K562 (cell line): ENCODE data around the gene ADAP1. TPM values are rescaled to one million over a fixed set of nuclear protein-coding genes. Genes with fewer than 3 reads are reported as not detected.

Source experiments
- ATAC-seq: fragments of 200-7000 bp; cut with Tn5 transposase; 3 replicates; pipeline ENCODE4 v1.9.1; 2020; ENCODE audit warnings: moderate library complexity
- BruUV-seq: library from RNA; stranded (reverse); fragments of 400-500 nt; replicated peaks from 2 replicates; lab custom pipeline; 2021; lab: Mats Ljungman, UMichigan
- CTCF ChIA-PET: fragments of 300-600 bp; formaldehyde crosslinking; extraction: SDS; loops from one replicate; lab custom pipeline; 2021; ENCODE audit warnings: low intra/inter-chr PET ratio; lab: Yijun Ruan, JAX
- POLR2A ChIA-PET: fragments of 300-600, 350-650 bp; sonication (Branson Sonifier 250); formaldehyde crosslinking; extraction: SDS; loops from one replicate; lab custom pipeline; 2021; ENCODE audit warnings: antibody characterized with exemption, inconsistent platforms; lab: Yijun Ruan, JAX
- DNase-seq, 4 experiments: peaks; one replicate each; pipeline versions ENCODE4 v3.0.0 to v3.0.0-alpha.2; 2011 to 2018; ENCODE audit warnings: low spot score in 3 of 4, mixed read lengths in 3 of 4; ENCODE audit errors: extremely low read depth in 1 of 4
- FAIRE-seq: peaks from 2 replicates; lab custom pipeline; 2011; peaks lifted over from hg19 to GRCh38; lab: Jason Lieb, UNC
- H2AFZ ChIP-seq: 2 replicates; pipeline ENCODE4 v1.6.0; 2011; ENCODE audit warnings: low read depth, low read length, control low read depth, inconsistent platforms
- H3K27ac ChIP-seq: fragments of 200-600 bp; 3 replicates; pipeline ENCODE4 v1.8.0; 2011; ENCODE audit warnings: low read depth, mild to moderate bottlenecking, control low read depth, inconsistent platforms, low read length, moderate library complexity, mixed read lengths; ENCODE audit errors: extremely low read depth
- H3K27me3 ChIP-seq, 2 experiments: fragments of 300-600 bp in 1 of 2; 2 replicates in 1 of 2; 3 replicates in 1 of 2; pipeline versions ENCODE4 v1.6.0 to v1.8.0; 2011; ENCODE audit warnings: inconsistent platforms in 2 of 2, low read length in 2 of 2, mild to moderate bottlenecking in 1 of 2, mixed read lengths in 1 of 2, moderate library complexity in 1 of 2; ENCODE audit not compliant: control insufficient read depth in 2 of 2, insufficient read depth in 2 of 2
- H3K36me3 ChIP-seq: fragments of 300-600 bp; 3 replicates; pipeline ENCODE4 v1.8.0; 2011; ENCODE audit warnings: mild to moderate bottlenecking, low read length, inconsistent platforms; ENCODE audit not compliant: control insufficient read depth, insufficient read depth
- H3K4me1 ChIP-seq, 2 experiments: fragments of 200-600 bp in 1 of 2; replicated peaks in 1 of 2; 2 replicates in 1 of 2; 3 replicates in 1 of 2; pipeline versions ENCODE4 v1.5.1 to v1.8.0; 2011; ENCODE audit warnings: inconsistent platforms in 2 of 2, low read length in 2 of 2, mild to moderate bottlenecking in 1 of 2, mixed read lengths in 1 of 2, moderate library complexity in 1 of 2; ENCODE audit not compliant: control insufficient read depth in 2 of 2, insufficient read depth in 2 of 2
- H3K4me2 ChIP-seq: 2 replicates; pipeline ENCODE4 v1.6.1; 2011; ENCODE audit warnings: low read length, control low read depth, inconsistent platforms, mixed read lengths; ENCODE audit not compliant: insufficient read depth
- H3K4me3 ChIP-seq: fragments of 200-600 bp; sonication (generic), shearing (Covaris generic); 2 replicates; pipeline ENCODE4 v1.5.1; 2016; ENCODE audit warnings: control low read depth, inconsistent platforms
- H3K79me2 ChIP-seq: fragments of 200-600 bp; 3 replicates; pipeline ENCODE4 v1.8.0; 2011; ENCODE audit warnings: low read length, inconsistent platforms; ENCODE audit not compliant: control insufficient read depth, insufficient read depth
- H3K9ac ChIP-seq, 2 experiments: 2 replicates each; pipeline versions ENCODE4 v1.6.0 to v1.6.1; 2011; ENCODE audit warnings: low read depth in 2 of 2, low read length in 2 of 2, control low read depth in 1 of 2, inconsistent platforms in 1 of 2, mild to moderate bottlenecking in 1 of 2, mixed read lengths in 1 of 2; ENCODE audit not compliant: insufficient read depth in 1 of 2
- H3K9me1 ChIP-seq: one replicate; pipeline ENCODE4 v1.6.0; 2011; ENCODE audit warnings: inconsistent platforms, mild to moderate bottlenecking, low read length, moderate library complexity; ENCODE audit not compliant: control insufficient read depth, insufficient read depth
- H3K9me3 ChIP-seq: replicated peaks from 2 replicates; pipeline ENCODE4 v1.5.1; 2011; ENCODE audit warnings: low read depth, low read length, inconsistent platforms; ENCODE audit not compliant: control insufficient read depth, insufficient read depth
- H4K20me1 ChIP-seq: replicated peaks from 2 replicates; pipeline ENCODE4 v1.6.1; 2011; ENCODE audit warnings: low read length, inconsistent platforms, mixed read lengths; ENCODE audit not compliant: control insufficient read depth, insufficient read depth
- EGR1 ChIP-seq: fragments of 450-650 bp; conservative IDR thresholded peaks from 2 replicates; pipeline ENCODE4 v1.6.1; 2017; ENCODE audit warnings: mild to moderate bottlenecking
- FOSL1 ChIP-seq: fragments of 200-800 bp; sonication (Bioruptor generic); conservative IDR thresholded peaks from 2 replicates; pipeline ENCODE4 v1.6.1; 2016; ENCODE audit warnings: missing genetic modification characterization, missing compliant biosample characterization
- HDAC1 ChIP-seq, 2 experiments: fragments of 450-650 bp; IDR thresholded peaks; 2 replicates each; pipeline ENCODE4 v1.6.1; 2016 to 2017; ENCODE audit warnings: inconsistent platforms in 1 of 2, mild to moderate bottlenecking in 1 of 2, moderate library complexity in 1 of 2
- HNRNPH1 ChIP-seq: fragments of 200-400 bp; formaldehyde crosslinking; optimal IDR thresholded peaks from 2 replicates; pipeline ENCODE3; 2017; ENCODE audit warnings: low read depth, mild to moderate bottlenecking, low read length, moderate library complexity
- KDM5B ChIP-seq: fragments of 200-600 bp; sonication (generic); IDR thresholded peaks from 2 replicates; pipeline ENCODE4 v1.6.1; 2012; ENCODE audit warnings: low read depth, mild to moderate bottlenecking, moderate library complexity, low read length, control low read depth, inconsistent platforms; ENCODE audit not compliant: insufficient replicate concordance
- L3MBTL2 ChIP-seq: fragments of 450-650 bp; IDR thresholded peaks from 2 replicates; pipeline ENCODE4 v1.6.1; 2016; ENCODE audit warnings: mild to moderate bottlenecking, moderate library complexity
- MEIS2 ChIP-seq: fragments of 450-650 bp; IDR thresholded peaks from 2 replicates; pipeline ENCODE4 v1.6.1; 2014; ENCODE audit warnings: mild to moderate bottlenecking; ENCODE audit not compliant: partially characterized antibody
- MYC ChIP-seq, 2 experiments: fragments of 250-450 bp in 1 of 2; sonication (Bioruptor Pico) in 1 of 2; IDR thresholded peaks; 2 replicates each; pipeline versions ENCODE4 v1.5.1 to v1.6.1; 2012 to 2021; ENCODE audit warnings: low read depth in 2 of 2, borderline replicate concordance in 1 of 2, improper control_type of control experiment in 1 of 2, low read length in 1 of 2, mild to moderate bottlenecking in 1 of 2, moderate library complexity in 1 of 2
- SMARCE1 ChIP-seq: fragments of 450-650 bp; IDR thresholded peaks from 2 replicates; pipeline ENCODE4 v1.7.1; 2016; ENCODE audit warnings: mild to moderate bottlenecking
- SNIP1 ChIP-seq: fragments of 450-650 bp; IDR thresholded peaks from 2 replicates; pipeline ENCODE4 v1.7.1; 2017; ENCODE audit warnings: low read depth, mild to moderate bottlenecking
- TARDBP ChIP-seq: fragments of 450-650 bp; IDR thresholded peaks from 2 replicates; pipeline ENCODE4 v1.6.1; 2016
- TRIM24 ChIP-seq, 2 experiments: fragments of 450-650 bp; IDR thresholded peaks; 2 replicates each; pipeline ENCODE4 v1.6.1; 2016
- ZNF217 ChIP-seq: sonication (generic); formaldehyde crosslinking; IDR thresholded peaks from 2 replicates; pipeline ENCODE4 v1.8.0; 2022; ENCODE audit warnings: mild to moderate bottlenecking, missing genetic modification reagents
- WGBS: fragments of 100-300 bp; shearing (Covaris generic); methylation state at CpG from one replicate; pipeline ENCODE4 v1.1.6; 2016; ENCODE audit warnings: low coverage, mixed read lengths; ENCODE audit not compliant: insufficient coverage; ENCODE audit errors: missing lambda C conversion rate; 5-methylcytosine and 5-hydroxymethylcytosine counted together
- in situ Hi-C: fragments of 300-500 bp; cut with MboI; formaldehyde crosslinking; loops from 4 replicates; pipeline ENCODE4 v1.15.0; 2018; ENCODE audit warnings: inconsistent platforms, mixed read lengths
- intact Hi-C: fragments of 100-400 bp; cut with micrococcal nuclease; formaldehyde crosslinking; loops from 2 replicates; pipeline ENCODE4 v1.14.2; 2022
- polyA plus RNA-seq, 8 experiments: library from polyadenylated mRNA; depleted of rRNA in 4 of 8; stranded (reverse) in 5 of 8; unstranded in 3 of 8; fragments of >200 nt; fragmentation: Nextera tagmentation in 2 of 8; fragmentation: Illumina TruSeq in 1 of 8; extraction: Ambion mirVana in 2 of 8; extraction: Trizol in 1 of 8; gene quantifications; 2 replicates each; pipeline versions ENCODE4 v1.2.1 to v1.2.3, GENCODE V29; 2011 to 2014; ENCODE audit warnings: inconsistent platforms in 1 of 8, missing spikeins in 1 of 8
- total RNA-seq, 7 experiments: library from RNA; depleted of rRNA in 6 of 7; stranded (reverse); fragments of >200 nt in 6 of 7; fragmentation: Illumina TruSeq in 2 of 7; extraction: Trizol in 2 of 7; gene quantifications; 2 replicates each; pipeline versions ENCODE4 v1.2.1 to v1.2.3, GENCODE V29; 2011 to 2021; ENCODE audit warnings: low replicate concordance in 1 of 7
- TF ChIP-seq, protein P1 (sequence below): fragments of 450-650 bp; conservative IDR thresholded peaks from 2 replicates; pipeline ENCODE4 v1.6.1; 2016; ENCODE audit warnings: missing genetic modification characterization, low read depth, mild to moderate bottlenecking, control low read depth, missing compliant biosample characterization
- TF ChIP-seq, protein P2 (sequence below): fragments of 200-800 bp; sonication (Bioruptor generic); IDR thresholded peaks from 2 replicates; pipeline ENCODE4 v1.6.1; 2017; ENCODE audit warnings: missing genetic modification characterization, missing compliant biosample characterization
- TF ChIP-seq, protein P3 (sequence below): sonication (generic); formaldehyde crosslinking; IDR thresholded peaks from 2 replicates; pipeline ENCODE4 v1.8.1; 2022; ENCODE audit warnings: missing genetic modification reagents
- TF ChIP-seq, protein P4 (sequence below): sonication (generic); formaldehyde crosslinking; IDR thresholded peaks from 2 replicates; pipeline ENCODE4 v1.8.0; 2022; ENCODE audit warnings: mild to moderate bottlenecking, missing genetic modification reagents

ADAP1 gene
- total and polyA plus RNA-seq, 9 of the 15 experiments (the other 6 are each of a cell fraction or from before 2014, with no cell fraction given), result 0.27 to 1.4 (median 0.52) TPM; not detected in 3

DNA sequence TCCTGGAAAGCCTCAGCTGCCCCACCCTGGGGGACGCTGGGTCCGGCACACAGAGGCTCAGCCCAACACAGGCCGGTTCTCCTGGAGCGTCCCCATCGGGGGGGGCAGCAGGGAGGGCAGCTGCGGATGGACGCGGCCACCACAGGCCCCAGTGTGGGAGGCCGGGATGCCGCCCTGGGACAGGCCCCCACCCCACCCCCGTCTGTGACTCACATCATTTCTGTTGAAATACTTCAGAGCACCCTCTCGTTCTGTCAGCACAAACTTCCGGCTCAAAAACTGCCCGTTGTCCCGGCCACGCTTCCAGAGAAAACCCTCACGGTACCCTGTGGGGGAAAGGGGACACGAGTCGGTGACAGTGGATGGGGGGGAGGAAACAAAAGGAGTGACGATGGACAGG is 49.6 kb downstream of the ADAP1 start:
- DNase-seq (peak in 1 of 4 experiments; percentile 37), FAIRE-seq (no peak)
- no peaks in the 10 kb centered on the region for H4K20me1 ChIP-seq
- TF ChIP-seq TRIM24 (IDR thresholded peaks at IDR 0.05) (0 out of 4 replicates have a peak, but pooled peaks of 1 of the 2 experiments have one; percentile 11), FOSL1 (tag) (peak; percentile 87), ZNF217 (CRISPR knock-in tag) (no peak), SNIP1 (no peak), MYC (IDR thresholded peaks at IDR 0.05; ENCODE audit: low read depth, low read length) (no peak), MYC (CRISPR knock-in tag; IDR thresholded peaks at IDR 0.05; ENCODE audit: borderline replicate concordance, low read depth) (no peak), MEIS2 (peak; percentile 38), TARDBP (0 out of 2 replicates have a peak, but pooled peaks have one; percentile 54), L3MBTL2 (no peak), EGR1 (peak; percentile 26; the same call in 1 of the 2 replicates), SMARCE1 (0 out of 2 replicates have a peak, but pooled peaks have one; percentile 36), KDM5B (peak; percentile 54), HNRNPH1 (no peak), HDAC1 (IDR thresholded peaks at IDR 0.05) (peak in 1 of 2 experiments; percentile 20; a peak in 1 of 4 replicates)
- TF ChIP-seq, protein P1, sequence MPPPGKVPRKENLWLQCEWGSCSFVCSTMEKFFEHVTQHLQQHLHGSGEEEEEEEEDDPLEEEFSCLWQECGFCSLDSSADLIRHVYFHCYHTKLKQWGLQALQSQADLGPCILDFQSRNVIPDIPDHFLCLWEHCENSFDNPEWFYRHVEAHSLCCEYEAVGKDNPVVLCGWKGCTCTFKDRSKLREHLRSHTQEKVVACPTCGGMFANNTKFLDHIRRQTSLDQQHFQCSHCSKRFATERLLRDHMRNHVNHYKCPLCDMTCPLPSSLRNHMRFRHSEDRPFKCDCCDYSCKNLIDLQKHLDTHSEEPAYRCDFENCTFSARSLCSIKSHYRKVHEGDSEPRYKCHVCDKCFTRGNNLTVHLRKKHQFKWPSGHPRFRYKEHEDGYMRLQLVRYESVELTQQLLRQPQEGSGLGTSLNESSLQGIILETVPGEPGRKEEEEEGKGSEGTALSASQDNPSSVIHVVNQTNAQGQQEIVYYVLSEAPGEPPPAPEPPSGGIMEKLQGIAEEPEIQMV, result no peak
- TF ChIP-seq, protein P2, sequence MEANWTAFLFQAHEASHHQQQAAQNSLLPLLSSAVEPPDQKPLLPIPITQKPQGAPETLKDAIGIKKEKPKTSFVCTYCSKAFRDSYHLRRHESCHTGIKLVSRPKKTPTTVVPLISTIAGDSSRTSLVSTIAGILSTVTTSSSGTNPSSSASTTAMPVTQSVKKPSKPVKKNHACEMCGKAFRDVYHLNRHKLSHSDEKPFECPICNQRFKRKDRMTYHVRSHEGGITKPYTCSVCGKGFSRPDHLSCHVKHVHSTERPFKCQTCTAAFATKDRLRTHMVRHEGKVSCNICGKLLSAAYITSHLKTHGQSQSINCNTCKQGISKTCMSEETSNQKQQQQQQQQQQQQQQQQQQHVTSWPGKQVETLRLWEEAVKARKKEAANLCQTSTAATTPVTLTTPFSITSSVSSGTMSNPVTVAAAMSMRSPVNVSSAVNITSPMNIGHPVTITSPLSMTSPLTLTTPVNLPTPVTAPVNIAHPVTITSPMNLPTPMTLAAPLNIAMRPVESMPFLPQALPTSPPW, result peak; percentile 80
- TF ChIP-seq, protein P3, sequence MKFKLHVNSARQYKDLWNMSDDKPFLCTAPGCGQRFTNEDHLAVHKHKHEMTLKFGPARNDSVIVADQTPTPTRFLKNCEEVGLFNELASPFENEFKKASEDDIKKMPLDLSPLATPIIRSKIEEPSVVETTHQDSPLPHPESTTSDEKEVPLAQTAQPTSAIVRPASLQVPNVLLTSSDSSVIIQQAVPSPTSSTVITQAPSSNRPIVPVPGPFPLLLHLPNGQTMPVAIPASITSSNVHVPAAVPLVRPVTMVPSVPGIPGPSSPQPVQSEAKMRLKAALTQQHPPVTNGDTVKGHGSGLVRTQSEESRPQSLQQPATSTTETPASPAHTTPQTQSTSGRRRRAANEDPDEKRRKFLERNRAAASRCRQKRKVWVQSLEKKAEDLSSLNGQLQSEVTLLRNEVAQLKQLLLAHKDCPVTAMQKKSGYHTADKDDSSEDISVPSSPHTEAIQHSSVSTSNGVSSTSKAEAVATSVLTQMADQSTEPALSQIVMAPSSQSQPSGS (CRISPR knock-in tag), result no peak
- TF ChIP-seq, protein P4, sequence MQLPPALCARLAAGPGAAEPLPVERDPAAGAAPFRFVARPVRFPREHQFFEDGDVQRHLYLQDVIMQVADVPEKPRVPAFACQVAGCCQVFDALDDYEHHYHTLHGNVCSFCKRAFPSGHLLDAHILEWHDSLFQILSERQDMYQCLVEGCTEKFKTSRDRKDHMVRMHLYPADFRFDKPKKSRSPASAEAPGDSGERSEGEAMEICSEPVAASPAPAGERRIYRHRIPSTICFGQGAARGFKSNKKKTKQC (CRISPR knock-in tag), result 0 out of 2 replicates have a peak, but pooled peaks have one; percentile 31

More for the DNA sequence above, 49.6 kb downstream of the ADAP1 start:
- H3K36me3 ChIP-seq, result no peaks in the 10 kb centered on the region
- no peak overlapping the region for H3K4me3 ChIP-seq
- H2AFZ ChIP-seq, result peak overlapping the region; percentile 50; the same call in 1 of the 2 replicates
- H3K9me1 ChIP-seq, result no peaks in the 10 kb centered on the region
- ChIA-PET CTCF (no interaction called here), POLR2A (no interaction called here)
- WGBS, result 6% methylated on average over 14 of the region's 20 CpGs
- in situ Hi-C loops (no loop called here), intact Hi-C loops (no loop called here)
- H3K9ac ChIP-seq, result peak overlapping the region; percentile 1 to 7; a peak in 1 of 4 replicates
- BruUV-seq, result no TSS peak
- no peaks in the 10 kb centered on the region for H3K79me2 ChIP-seq
- H3K27me3 ChIP-seq, result peaks cover 9 to 19% of the 10 kb centered on the region in 2 experiments; a peak in 1 of 5 replicates
- no peak overlapping the region for H3K27ac ChIP-seq
- peak overlapping the region; percentile 34 for H3K4me2 ChIP-seq
- peaks cover 19 to 72% of the 10 kb centered on the region in 2 experiments for H3K4me1 ChIP-seq
- no peaks in the 10 kb centered on the region for H3K9me3 ChIP-seq
- peak; percentile 9 for ATAC-seq
